GM21529 (cell line): Measurements from ENCODE around the gene COASY.

Experiments
- ATAC-seq: cut with Tn5 transposase; IDR thresholded peaks from one replicate; pipeline ENCODE4 v1.9.1; 2021; ENCODE audit not compliant: unreplicated experiment

The COASY gene

GRCh38 chr17:42571435-42572225, 9.7 kb downstream of the COASY start:
- ATAC-seq, result no peak

- no peak for ATAC-seq
Observed at GRCh38 chr17:42573095-42573494, 11.1 kb downstream of the COASY start.

GRCh38 chr17:42574463-42574862, 12.5 kb downstream of the COASY start:
- ATAC-seq, result no peak

- no peak for ATAC-seq
Observed at GRCh38 chr17:42577140-42577531, 15.2 kb downstream of the COASY start.

- ATAC-seq, result peak; percentile 69
Observed at GRCh38 chr17:42577532-42578281, 15.8 kb downstream of the COASY start, which contains the start of gene PSMC3IP. Gene PSMC3IP, minus strand, starts transcription at chr17:42577729. Its CDS starts 43 bp downstream, at chr17:42577686.

GRCh38 chr17:42578282-42578869, 16.4 kb downstream of the COASY start:
- ATAC-seq, result peak; percentile 56

GRCh38 chr17:42579794-42580551, 18.0 kb downstream of the COASY start:
- ATAC-seq, result no peak

- no peak for ATAC-seq
Observed at GRCh38 chr17:42581744-42582270, 19.9 kb downstream of the COASY start.

GRCh38 chr17:42584880-42585279, 22.9 kb downstream of the COASY start:
- no peak for ATAC-seq

- ATAC-seq, result no peak
Observed at GRCh38 chr17:42585353-42585752, 23.4 kb downstream of the COASY start.

- ATAC-seq, result peak; percentile 56
Observed at GRCh38 chr17:42586514-42587230, 24.7 kb downstream of the COASY start.

- ATAC-seq, result no peak
Observed at GRCh38 chr17:42590886-42591285, 28.9 kb downstream of the COASY start.

GRCh38 chr17:42591411-42591810, 29.5 kb downstream of the COASY start:
- ATAC-seq, result no peak

- no peak for ATAC-seq
Observed at GRCh38 chr17:42596386-42596785, 34.4 kb downstream of the COASY start.

GRCh38 chr17:42598905-42599304, 37.0 kb downstream of the COASY start:
- no peak for ATAC-seq

GRCh38 chr17:42603318-42603717, 41.4 kb downstream of the COASY start:
- ATAC-seq, result no peak

- ATAC-seq, result no peak
Observed at GRCh38 chr17:42607769-42608168, 45.8 kb downstream of the COASY start.

GRCh38 chr17:42608305-42609181, 46.6 kb downstream of the COASY start:
- peak; percentile 42 for ATAC-seq

GRCh38 chr17:42609182-42609813, 47.4 kb downstream of the COASY start, which contains the start of the genes RETREG3 and TUBG1:
Gene RETREG3, minus strand, starts transcription at chr17:42609374. Its CDS starts 50 bp downstream, at chr17:42609324.
Gene TUBG1, plus strand, starts transcription at chr17:42609683. Its CDS starts 55 bp downstream, at chr17:42609738.
- ATAC-seq, result peak; percentile 77
